Naive thymus-derived CD4-positive, alpha-beta T cell (primary cell): Measurements from ENCODE around the gene PEX12. TPM values are rescaled to one million over a fixed set of nuclear protein-coding genes. Genes with fewer than 3 reads are reported as not detected.
A peak's percentile ranks its signal among the peaks of the same experiment; 100 is the strongest.

ENCODE experiments used
- ATAC-seq: fragments of 150-1000 bp; cut with Tn5 transposase; 2 replicates; pipeline ENCODE4 v1.10.0; 2021; ENCODE audit warnings: mild to moderate bottlenecking, moderate library complexity
- CTCF ChIA-PET: fragments of 350-600 bp; sonication (Branson Sonifier 250); formaldehyde crosslinking; loops from one replicate; lab custom pipeline; 2021; ENCODE audit warnings: antibody characterized with exemption; lab: Charles Lee
- POLR2A ChIA-PET: fragments of 350-600 bp; sonication (Branson Sonifier 250); formaldehyde crosslinking; loops from one replicate; lab custom pipeline; 2021; ENCODE audit warnings: antibody characterized with exemption, inconsistent platforms; lab: Charles Lee
- DNase-seq, 9 donors: peaks; one replicate each; pipeline versions ENCODE4 v3.0.0 to v3.0.0-alpha.2; 2020 to 2022; ENCODE audit warnings: mixed read lengths in 1 of 9
- H3K27ac ChIP-seq: one replicate; pipeline ENCODE4 v1.7.0; 2013; ENCODE audit warnings: mild to moderate bottlenecking, low read depth, low read length, moderate library complexity
- H3K27me3 ChIP-seq, 2 donors: one replicate each; pipeline ENCODE4 v1.7.0; 2013; ENCODE audit warnings: low read length in 2 of 2, mild to moderate bottlenecking in 2 of 2, moderate library complexity in 2 of 2; ENCODE audit not compliant: control insufficient read depth in 2 of 2, insufficient read depth in 2 of 2
- H3K36me3 ChIP-seq, 3 experiments: 1 replicate in 2 of 3; 2 replicates in 1 of 3; pipeline ENCODE4 v1.7.0; 2013; ENCODE audit warnings: low read length in 3 of 3, mild to moderate bottlenecking in 3 of 3, moderate library complexity in 1 of 3; ENCODE audit not compliant: insufficient read depth in 3 of 3, control insufficient read depth in 2 of 3
- H3K4me1 ChIP-seq, 2 donors: one replicate each; pipeline ENCODE4 v1.7.0; 2013; ENCODE audit warnings: low read length in 2 of 2, mild to moderate bottlenecking in 2 of 2, moderate library complexity in 1 of 2; ENCODE audit not compliant: control insufficient read depth in 2 of 2, insufficient read depth in 2 of 2
- H3K4me3 ChIP-seq: 2 replicates; pipeline ENCODE4 v1.7.0; 2013; ENCODE audit warnings: mild to moderate bottlenecking, low read length
- H3K9me3 ChIP-seq, 3 experiments: 1 replicate in 2 of 3; 2 replicates in 1 of 3; pipeline ENCODE4 v1.7.0; 2013; ENCODE audit warnings: low read length in 3 of 3; ENCODE audit not compliant: control insufficient read depth in 2 of 3
- H3K27ac Mint-ChIP-seq, 9 donors: one replicate each; pipeline ENCODE4 v1.8.0; 2020 to 2022; ENCODE audit warnings: mixed read lengths in 9 of 9, mild to moderate bottlenecking in 8 of 9, moderate library complexity in 5 of 9, inconsistent platforms in 2 of 9
- H3K27me3 Mint-ChIP-seq, 5 donors: one replicate each; pipeline ENCODE4 v1.8.0; 2021 to 2022; ENCODE audit warnings: mixed read lengths in 5 of 5, mild to moderate bottlenecking in 1 of 5
- H3K36me3 Mint-ChIP-seq, 5 donors: one replicate each; pipeline ENCODE4 v1.8.0; 2020 to 2022; ENCODE audit warnings: mixed read lengths in 5 of 5, mild to moderate bottlenecking in 3 of 5, inconsistent platforms in 1 of 5
- H3K4me1 Mint-ChIP-seq, 7 donors: one replicate each; pipeline ENCODE4 v1.8.0; 2020 to 2022; ENCODE audit warnings: mixed read lengths in 7 of 7, mild to moderate bottlenecking in 3 of 7, inconsistent platforms in 1 of 7
- H3K4me3 Mint-ChIP-seq, 10 donors: one replicate each; pipeline ENCODE4 v1.8.0; 2020 to 2022; ENCODE audit warnings: mild to moderate bottlenecking in 10 of 10, mixed read lengths in 10 of 10, moderate library complexity in 6 of 10, inconsistent platforms in 2 of 10
- H3K9me3 Mint-ChIP-seq, 11 donors: one replicate each; pipeline ENCODE4 v1.8.0; 2020 to 2022; ENCODE audit warnings: mixed read lengths in 11 of 11, mild to moderate bottlenecking in 4 of 11, inconsistent platforms in 1 of 11, moderate library complexity in 1 of 11
- intact Hi-C, 2 donors: fragments of 100-400 bp; cut with micrococcal nuclease; formaldehyde crosslinking; loops; one replicate each; pipeline ENCODE4 v1.15.1; 2023
- polyA plus RNA-seq, 2 donors: library from polyadenylated mRNA; unstranded; fragments of 300-500 nt; fragmentation: Illumina TruSeq; gene quantifications; one replicate each; pipeline ENCODE4 v1.2.3, GENCODE V29; 2021
- total RNA-seq, 6 experiments: library from RNA in 5 of 6; stranded (reverse) in 5 of 6; gene quantifications; 1 replicate in 5 of 6; 2 replicates in 1 of 6; pipeline ENCODE4 v1.2.3 and lab custom pipeline; 2021 to 2026

The PEX12 gene
- total and polyA plus RNA-seq, 7 experiments from 2014 or later = 2.2 to 8.0 (median 5.0) TPM

DNA sequence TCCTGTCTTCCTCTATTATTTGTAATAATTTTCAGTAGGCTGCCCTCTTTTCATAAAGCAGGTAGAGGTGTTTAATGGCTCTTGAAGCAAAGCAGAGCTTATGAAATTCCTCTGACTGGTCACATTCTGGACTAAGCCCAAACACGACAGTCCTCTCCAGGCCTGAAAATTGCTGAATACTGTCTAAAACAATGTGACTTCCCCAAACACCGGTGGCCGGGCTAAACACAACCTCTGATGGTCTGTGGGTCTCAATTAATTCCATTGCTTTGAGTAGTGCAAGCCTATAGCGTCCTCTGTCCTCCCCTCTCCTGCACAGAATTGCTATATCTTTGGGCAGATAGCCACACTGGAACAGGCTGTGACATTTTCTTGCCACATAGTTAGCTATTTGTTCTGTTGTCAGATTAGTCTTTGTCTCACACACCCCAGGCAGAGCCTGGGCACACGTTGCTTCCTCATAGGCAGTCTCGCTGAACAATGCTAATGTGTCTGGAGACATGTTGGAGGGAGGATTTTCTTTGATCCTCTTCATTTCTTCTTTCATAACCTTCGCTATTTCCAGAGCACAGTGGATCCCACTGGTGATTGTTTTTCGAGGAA is 30.1 kb downstream of the PEX12 start:
- POLR2A ChIA-PET = interaction anchor here (1.0 to 1.5 kb wide), 3 partner anchors 30 to 997 kb away, joined by 3 to 4 read pairs (median 4); partner anchors contain the start of genes NLE1 and PEX12
- CTCF ChIA-PET = no interaction called here

DNA sequence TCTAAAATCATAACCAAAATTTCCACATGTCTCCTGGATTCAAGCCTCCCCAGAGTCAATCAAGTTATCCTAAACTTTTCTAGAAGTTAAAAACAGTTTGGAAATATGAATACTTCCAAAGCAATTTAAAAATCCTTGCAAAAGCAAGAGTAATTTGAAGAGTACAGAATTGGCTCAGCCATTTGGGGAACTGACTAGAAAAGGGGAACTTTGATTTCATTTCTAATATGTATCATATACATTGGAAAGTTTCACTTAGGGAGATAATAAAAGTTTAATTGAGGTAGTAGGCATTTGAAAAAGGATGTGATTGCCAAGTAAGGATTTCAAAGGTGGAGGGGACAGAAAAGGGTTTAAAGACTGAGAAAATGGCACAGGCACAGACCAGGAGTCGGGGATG is 31.9 kb downstream of the PEX12 start:
- Histone ChIP-seq H3K9me3 (no peaks in the 10 kb centered on the region), H3K4me1 (peaks cover 0 to 3% of the 10 kb centered on the region in 2 donors), H3K36me3 (no peaks in the 10 kb centered on the region), H3K27ac (no peak overlapping the region), H3K27me3 (no peaks in the 10 kb centered on the region), H3K4me3 (no peak overlapping the region)
- H3K4me3 Mint-ChIP-seq = no peak overlapping the region
- POLR2A ChIA-PET = no interaction called here
- no peak for ATAC-seq
- H3K9me3 Mint-ChIP-seq = no peaks in the 10 kb centered on the region
- H3K4me1 Mint-ChIP-seq = peaks cover 0 to 35% (median 11%) of the 10 kb centered on the region in 7 donors
- H3K27me3 Mint-ChIP-seq = peaks cover 0 to 11% (median 0%) of the 10 kb centered on the region in 5 donors
- intact Hi-C loops = loop anchor here in 1 of 2 donors (10.0 kb wide), 1 partner anchor 198 kb away; no protein-coding TSS in a partner anchor
- no peak overlapping the region for H3K27ac Mint-ChIP-seq
- H3K36me3 Mint-ChIP-seq = peaks cover 0 to 7% (median 5%) of the 10 kb centered on the region in 5 donors
- no peak for DNase-seq
- CTCF ChIA-PET = interaction anchor here (0.6 kb wide), 2 partner anchors 14 to 531 kb away, joined by 3 read pairs; no protein-coding TSS in a partner anchor

More for the DNA sequence above, 30.1 kb downstream of the PEX12 start:
- H3K9me3 ChIP-seq = no peaks in the 10 kb centered on the region
- DNase-seq (no peak), ATAC-seq (no peak)
- intact Hi-C loops = loop anchor here in 1 of 2 donors (10.0 kb wide), 1 partner anchor 196 kb away; no protein-coding TSS in a partner anchor
- Mint-ChIP-seq H3K36me3 (peaks cover 0 to 9% (median 7%) of the 10 kb centered on the region in 5 donors), H3K9me3 (no peaks in the 10 kb centered on the region), H3K27ac (no peak overlapping the region), H3K4me1 (peaks cover 0 to 26% (median 5%) of the 10 kb centered on the region in 7 donors), H3K27me3 (peaks cover 0 to 15% (median 0%) of the 10 kb centered on the region in 5 donors), H3K4me3 (no peak overlapping the region)
- no peaks in the 10 kb centered on the region for H3K36me3 ChIP-seq
- no peaks in the 10 kb centered on the region for H3K27me3 ChIP-seq
- H3K4me1 ChIP-seq = no peaks in the 10 kb centered on the region
- H3K27ac ChIP-seq = no peak overlapping the region
- H3K4me3 ChIP-seq = no peak overlapping the region

DNA sequence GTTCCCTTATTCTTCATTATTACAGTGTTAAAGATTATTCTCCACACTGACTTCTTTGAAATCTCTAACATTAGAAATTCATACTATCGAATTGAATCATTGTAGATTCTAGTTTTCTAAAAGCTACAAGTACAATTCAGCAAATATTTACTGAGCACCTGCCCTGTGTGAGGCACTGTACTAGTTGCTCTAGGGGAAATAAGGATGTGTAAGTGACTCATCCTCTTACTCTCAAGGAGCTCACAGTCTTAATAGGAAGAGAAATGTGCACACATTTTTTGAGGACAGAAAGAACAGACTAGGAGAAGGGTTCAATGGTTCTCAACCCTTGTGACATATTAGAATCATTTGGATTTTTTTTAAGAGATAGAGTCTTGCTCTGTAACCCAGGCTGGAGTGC is 33.2 kb downstream of the PEX12 start:
- Histone ChIP-seq H3K4me3 (no peak overlapping the region), H3K4me1 (peaks cover 4 to 7% of the 10 kb centered on the region in 2 donors), H3K27me3 (no peaks in the 10 kb centered on the region), H3K36me3 (no peaks in the 10 kb centered on the region), H3K27ac (no peak overlapping the region), H3K9me3 (no peaks in the 10 kb centered on the region)
- DNase-seq (no peak), ATAC-seq (no peak)
- peaks cover 5 to 43% (median 23%) of the 10 kb centered on the region in 7 donors for H3K4me1 Mint-ChIP-seq
- ChIA-PET CTCF (interaction anchor here (1.6 kb wide), 1 partner anchor 232 kb away, joined by 3 read pairs; no protein-coding TSS in a partner anchor), POLR2A (interaction anchor here (0.5 to 9.7 kb wide), 2 partner anchors 33 to 604 kb away, joined by 3 to 97 read pairs; partner anchors contain the start of gene PEX12)
- intact Hi-C loops = loop anchor here in 1 of 2 donors (10.0 kb wide), 1 partner anchor 200 kb away; no protein-coding TSS in a partner anchor
- H3K27me3 Mint-ChIP-seq = peaks cover 0 to 9% (median 0%) of the 10 kb centered on the region in 5 donors
- no peak overlapping the region for H3K4me3 Mint-ChIP-seq
- H3K27ac Mint-ChIP-seq = no peak overlapping the region
- no peaks in the 10 kb centered on the region for H3K9me3 Mint-ChIP-seq
- H3K36me3 Mint-ChIP-seq = peaks cover 0 to 7% (median 4%) of the 10 kb centered on the region in 5 donors

DNA sequence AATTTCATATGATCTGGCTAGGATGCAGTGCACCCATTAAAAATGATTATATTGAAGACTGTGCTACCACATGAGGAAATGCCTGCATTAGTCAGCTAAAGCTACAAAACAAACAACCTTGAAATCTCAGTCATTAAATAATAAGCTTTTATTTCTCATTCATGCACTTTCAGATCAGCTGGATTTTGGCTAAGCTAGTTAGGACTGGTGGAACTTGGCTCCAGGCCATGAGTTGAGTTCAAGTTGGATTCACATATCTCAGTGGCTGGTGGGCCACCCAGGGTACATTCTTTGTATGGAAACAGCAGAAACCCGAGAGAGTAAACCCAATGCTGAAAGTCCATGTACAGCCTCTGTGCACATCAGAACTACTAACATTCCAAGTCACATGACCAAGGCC is 34.5 kb downstream of the PEX12 start:
- ChIA-PET CTCF (interaction anchor here (1.6 kb wide), 1 partner anchor 231 kb away, joined by 3 read pairs; no protein-coding TSS in a partner anchor), POLR2A (interaction anchor here (1.0 to 16.0 kb wide), 4 partner anchors 34 to 304 kb away, joined by 3 to 253 read pairs (median 50); partner anchors contain the start of genes PEX12, SLFN11 and SLFN5)
- Histone ChIP-seq H3K9me3 (no peaks in the 10 kb centered on the region), H3K4me1 (peaks cover 14 to 15% of the 10 kb centered on the region in 2 donors), H3K27ac (no peak overlapping the region), H3K4me3 (no peak overlapping the region), H3K36me3 (no peaks in the 10 kb centered on the region), H3K27me3 (no peaks in the 10 kb centered on the region)
- peaks cover 0 to 6% (median 0%) of the 10 kb centered on the region in 5 donors for H3K27me3 Mint-ChIP-seq
- peaks cover 0 to 7% (median 0%) of the 10 kb centered on the region in 5 donors for H3K36me3 Mint-ChIP-seq
- ATAC-seq (no peak), DNase-seq (no peak)
- peaks cover 18 to 55% (median 36%) of the 10 kb centered on the region in 7 donors for H3K4me1 Mint-ChIP-seq
- intact Hi-C loops = loop anchor here in 1 of 2 donors (5.0 to 10.0 kb wide), 2 partner anchors 97 to 201 kb away; partner anchors contain the start of gene SLFN13
- no peak overlapping the region for H3K4me3 Mint-ChIP-seq
- H3K9me3 Mint-ChIP-seq = no peaks in the 10 kb centered on the region
- H3K27ac Mint-ChIP-seq = no peak overlapping the region

DNA sequence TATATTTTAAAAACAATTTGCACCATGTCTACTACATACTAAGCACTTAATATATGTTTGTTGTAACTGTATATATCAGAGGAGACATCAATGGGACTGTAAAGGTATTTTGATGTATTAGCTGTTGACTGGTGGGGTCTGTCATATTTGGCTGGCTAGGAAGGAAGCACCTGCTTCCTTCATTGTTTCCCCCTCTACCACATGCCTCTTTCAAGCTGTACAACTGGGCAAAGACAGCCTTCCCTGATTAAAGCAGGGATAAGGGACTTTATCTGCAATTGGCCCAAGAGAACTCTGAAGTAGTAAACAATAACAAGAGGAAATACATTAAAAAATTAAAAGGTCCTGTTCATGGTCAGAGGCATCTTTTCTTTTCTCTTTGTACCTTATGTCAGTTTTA is 35.4 kb downstream of the PEX12 start:
- H3K27me3 ChIP-seq = no peaks in the 10 kb centered on the region
- H3K4me1 ChIP-seq = peaks cover 23 to 24% of the 10 kb centered on the region in 2 donors
- no peaks in the 10 kb centered on the region for H3K9me3 ChIP-seq
- H3K4me3 ChIP-seq = no peak overlapping the region
- H3K27ac Mint-ChIP-seq = peak overlapping the region in 3 of 9 donors; percentile 31 to 63 (median 38)
- intact Hi-C loops = loop anchor here in 1 of 2 donors (5.0 to 10.0 kb wide), 2 partner anchors 96 to 202 kb away; partner anchors contain the start of gene SLFN13
- no peaks in the 10 kb centered on the region for H3K9me3 Mint-ChIP-seq
- CTCF ChIA-PET = interaction anchor here (2.2 kb wide), 1 partner anchor 230 kb away, joined by 10 read pairs; no protein-coding TSS in a partner anchor
- H3K4me1 Mint-ChIP-seq = peaks cover 26 to 63% (median 45%) of the 10 kb centered on the region in 7 donors
- no peaks in the 10 kb centered on the region for H3K36me3 ChIP-seq
- no peak overlapping the region for H3K27ac ChIP-seq
- no peak for DNase-seq
- peak overlapping the region in 3 of 10 donors; percentile 2 to 18 (median 10) for H3K4me3 Mint-ChIP-seq
- POLR2A ChIA-PET = interaction anchor here (0.8 to 16.0 kb wide), 7 partner anchors 17 to 303 kb away, joined by 3 to 253 read pairs (median 7); partner anchors contain the start of genes PEX12, SLFN11 and SLFN5
- peaks cover 0 to 6% (median 0%) of the 10 kb centered on the region in 5 donors for H3K27me3 Mint-ChIP-seq
- no peak for ATAC-seq
- H3K36me3 Mint-ChIP-seq = peaks cover 0 to 7% (median 0%) of the 10 kb centered on the region in 5 donors

DNA sequence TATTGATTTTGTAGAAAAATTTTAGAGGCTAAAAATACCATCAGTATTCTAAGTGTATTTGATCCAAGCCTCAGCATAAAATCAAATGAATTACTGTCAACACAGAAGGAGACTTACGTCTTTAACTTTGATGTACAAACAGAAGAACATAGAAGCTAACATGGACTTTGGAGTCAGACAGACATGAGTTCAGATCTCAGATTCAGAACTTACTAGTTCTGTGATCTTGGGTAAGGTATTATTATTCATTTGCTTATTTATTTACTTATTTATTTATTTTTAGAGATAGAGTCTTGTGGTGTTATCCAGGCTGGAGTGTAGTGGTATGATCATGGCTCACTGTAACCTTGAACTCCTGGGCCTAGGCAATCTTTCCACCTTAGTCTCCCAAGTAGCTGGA is 36.9 kb downstream of the PEX12 start:
- no peaks in the 10 kb centered on the region for H3K9me3 ChIP-seq
- Mint-ChIP-seq H3K36me3 (peaks cover 0 to 18% (median 0%) of the 10 kb centered on the region in 5 donors), H3K27me3 (no peaks in the 10 kb centered on the region), H3K27ac (peak overlapping the region; percentile 88 to 99 (median 95)), H3K4me1 (peaks cover 32 to 59% (median 52%) of the 10 kb centered on the region in 7 donors), H3K9me3 (no peaks in the 10 kb centered on the region), H3K4me3 (peak overlapping the region; percentile 75 to 99 (median 87))
- H3K4me1 ChIP-seq = peaks cover 24 to 25% of the 10 kb centered on the region in 2 donors
- peak overlapping the region; percentile 74 for H3K27ac ChIP-seq
- DNase-seq (no peak), ATAC-seq (no peak)
- peak overlapping the region; percentile 64 for H3K4me3 ChIP-seq
- intact Hi-C loops = loop anchor here (2.0 to 10.0 kb wide), 4 partner anchors 37 to 205 kb away; partner anchors contain the start of genes PEX12 (in 1 of the 2) and SLFN13 (in 1 of the 2)
- POLR2A ChIA-PET = interaction anchor here (0.7 to 16.0 kb wide), 8 partner anchors 10 to 301 kb away, joined by 3 to 253 read pairs (median 52); partner anchors contain the start of genes AP2B1, PEX12 and SLFN5
- H3K27me3 ChIP-seq = no peaks in the 10 kb centered on the region
- no peaks in the 10 kb centered on the region for H3K36me3 ChIP-seq
- CTCF ChIA-PET = interaction anchor here (1.2 to 2.2 kb wide), 2 partner anchors 10 to 229 kb away, joined by 3 to 10 read pairs; no protein-coding TSS in a partner anchor
